ENCODE results near the gene GRAP2.

- TF ChIP-seq ZNF274 (IDR thresholded peaks at IDR 0.05; ENCODE audit: low read depth, low read length) = no peak
- TF ChIP-seq SUZ12 (IDR thresholded peaks at IDR 0.05; ENCODE audit: extremely low read depth, insufficient read depth, insufficient read length) = no peak
- no peak for TF ChIP-seq YY1 (IDR thresholded peaks at IDR 0.05; ENCODE audit: insufficient read depth, insufficient read length)
Observed at GRCh38 chr22:39994566-39995392, 93.9 kb downstream of the GRAP2 start, which contains the start of gene FAM83F.
